NCI-H2196 treated with DMSO at 0.1 percent for 48 hours (cell line): ENCODE results near the gene TEX261.

Source experiments
- DNase-seq: peaks from one replicate; lab custom pipeline; 2025; ENCODE audit not compliant: unreplicated experiment; lab: John Stamatoyannopoulos, UW

Gene TEX261

DNA sequence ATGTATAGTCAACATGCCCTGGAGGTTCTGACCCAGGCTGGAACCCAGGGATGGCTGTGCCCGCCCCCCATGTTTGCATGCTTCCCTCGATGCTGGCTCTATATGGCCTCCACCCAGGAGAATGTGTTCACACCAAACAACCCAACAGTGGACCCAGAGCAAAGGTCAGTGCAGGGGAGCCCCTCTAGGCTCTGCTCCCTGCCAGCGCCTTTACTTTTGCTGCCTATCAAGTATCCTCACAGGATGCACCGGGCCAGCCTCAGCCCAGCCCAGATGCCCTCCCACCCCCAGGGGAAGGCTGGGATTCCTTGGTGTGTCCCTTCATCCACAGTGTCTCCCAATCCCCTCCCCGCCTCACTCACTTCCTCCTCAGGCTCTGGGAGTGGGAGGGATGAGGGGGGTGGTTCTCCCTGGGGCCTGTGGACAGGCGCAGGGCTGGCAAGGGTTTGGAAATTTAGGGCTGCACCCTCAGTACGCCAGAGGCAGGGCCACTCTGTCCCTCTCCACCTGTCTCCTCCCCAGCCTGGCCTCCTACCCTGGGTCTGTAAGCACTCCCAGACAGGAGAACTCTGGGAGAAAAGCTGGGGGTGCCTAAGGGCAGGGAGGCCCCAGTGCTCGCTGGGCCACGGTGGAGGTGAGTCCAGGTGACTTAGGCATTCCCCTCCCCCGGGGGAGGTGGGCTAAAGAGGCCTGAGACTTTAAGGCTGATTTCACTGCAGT, 56.6 kb downstream of the TEX261 start:
- DNase-seq, result no peak

DNA sequence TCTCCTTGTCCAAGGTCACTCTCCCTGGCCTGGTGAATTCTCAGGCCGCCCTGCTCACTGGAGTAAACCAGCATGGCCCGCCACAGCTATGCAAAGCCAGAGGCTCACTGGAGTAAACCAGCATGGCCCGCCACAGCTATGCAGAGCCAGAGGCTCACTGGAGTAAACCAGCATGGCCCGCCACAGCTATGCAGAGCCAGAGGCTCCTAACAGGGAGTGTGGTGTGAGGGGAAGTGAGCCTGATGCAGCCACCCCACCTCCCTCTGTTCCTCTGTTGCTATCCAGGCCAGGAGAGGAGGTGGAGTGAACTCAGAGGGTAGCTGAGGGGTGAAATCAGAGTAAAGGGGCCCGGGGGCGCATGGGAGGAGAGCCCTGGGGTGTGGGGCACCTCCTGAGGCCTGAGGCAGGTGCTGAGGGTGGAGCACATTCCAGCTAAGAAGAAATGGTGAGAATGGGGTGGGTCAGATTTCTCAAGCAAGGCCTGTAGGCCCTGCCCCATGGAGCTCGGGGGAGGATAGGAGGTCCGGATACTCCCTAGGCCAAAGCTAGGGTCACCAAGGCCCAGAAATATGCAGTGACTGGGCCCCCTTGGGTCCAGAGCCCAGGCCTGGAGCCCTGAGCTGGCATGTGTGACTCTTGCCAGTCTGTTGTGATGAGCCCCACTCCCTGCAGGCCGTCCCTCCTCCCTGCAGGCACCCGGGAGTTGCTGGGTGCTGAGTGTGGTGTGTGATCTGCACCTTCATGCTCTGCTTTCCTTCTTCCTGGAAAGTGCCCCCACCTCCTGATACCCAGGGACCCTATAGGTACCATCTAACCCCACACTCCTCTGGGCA, 57.5 kb downstream of the TEX261 start:
- DNase-seq, result no peak

DNA sequence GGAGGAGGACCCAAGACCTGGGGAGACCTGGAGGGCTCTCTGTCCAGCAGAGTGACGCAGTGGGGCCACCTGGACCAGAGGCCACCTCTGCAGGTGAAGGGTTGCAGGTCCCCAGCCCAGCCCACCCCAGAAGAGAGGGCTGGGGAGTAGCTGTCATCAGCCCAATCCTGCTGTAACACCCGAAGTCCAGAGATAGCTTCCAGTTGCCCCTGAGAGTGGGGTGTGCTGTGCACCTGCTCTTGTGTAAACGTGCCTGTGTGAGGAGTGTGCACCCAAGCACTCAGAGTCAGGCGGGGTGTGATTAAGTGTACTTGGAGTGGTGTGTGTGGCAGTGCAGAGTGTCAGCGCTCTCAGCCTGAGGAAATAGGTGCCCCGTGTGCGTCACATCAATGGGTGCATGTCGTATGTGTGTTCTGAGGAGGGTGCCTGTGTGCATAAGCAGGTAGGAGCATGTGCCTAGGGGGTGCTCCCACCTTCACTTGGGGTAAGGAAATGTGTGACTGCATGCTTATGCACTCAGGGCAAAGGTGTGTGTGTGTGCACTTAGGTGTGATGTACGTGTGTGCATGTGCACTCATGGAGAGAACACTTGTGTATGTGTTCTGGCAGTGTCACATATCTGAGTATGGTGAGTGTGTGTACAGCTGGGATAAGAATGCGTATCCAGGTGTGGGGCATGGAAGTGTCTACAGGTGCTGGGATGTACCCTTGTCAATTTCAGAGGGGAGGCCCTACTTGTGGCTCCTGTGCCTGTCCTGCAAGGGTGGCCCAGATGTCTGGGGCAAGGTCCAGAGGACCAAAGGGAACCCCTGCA, 58.3 kb downstream of the TEX261 start:
- DNase-seq, result no peak
